ENCODE results near the gene SPCS1.

DNA sequence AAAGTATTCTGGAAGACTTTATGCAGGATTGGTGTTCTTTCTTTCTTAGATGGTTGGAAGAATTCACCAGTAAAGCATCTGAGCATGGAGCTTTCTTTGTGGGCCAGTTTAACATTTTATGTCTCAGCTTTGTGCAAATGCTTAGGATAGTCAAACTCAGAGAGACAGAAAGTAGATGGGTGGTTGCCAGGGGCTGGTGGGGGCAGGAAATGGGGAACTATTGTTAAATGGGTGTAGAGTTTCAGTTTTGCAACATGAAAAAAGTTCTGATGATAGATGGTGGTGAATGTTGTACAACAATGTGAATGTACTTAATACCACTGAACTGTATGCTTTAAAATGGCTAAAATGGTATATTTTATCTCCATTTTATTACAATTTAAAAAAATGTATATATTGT, 24.8 kb downstream of the SPCS1 start:
- no peak for TF ChIP-seq CTCF (conservative IDR thresholded peaks at IDR 0.05; ENCODE audit: low read depth, low read length)
- no peak for TF ChIP-seq EZH2 (IDR thresholded peaks at IDR 0.05; ENCODE audit: borderline replicate concordance, low read depth, low read length, poor library complexity, severe bottlenecking)
